Gastroesophageal sphincter (tissue), 3 donors: ENCODE results near the gene DYRK3.

Experiments used
- EP300 ChIP-seq: sonication (generic); formaldehyde crosslinking; IDR thresholded peaks from one replicate; pipeline ENCODE4 v1.6.1; 2017; ENCODE audit warnings: antibody characterized with exemption, mild to moderate bottlenecking
- POLR2A ChIP-seq, 2 donors: fragments of 450-650 bp; IDR thresholded peaks; one replicate each; pipeline ENCODE4 v1.6.1; 2017; ENCODE audit warnings: antibody characterized with exemption in 2 of 2, mild to moderate bottlenecking in 2 of 2, moderate library complexity in 1 of 2
- TF ChIP-seq, protein P1 (sequence below), 4 experiments: fragments of 200-600 bp in 2 of 4; fragments of 450-650 bp in 2 of 4; sonication (generic) in 1 of 4; IDR thresholded peaks; one replicate each; pipeline ENCODE4 v1.5.1; 2017 to 2019; ENCODE audit warnings: antibody characterized with exemption in 4 of 4, mild to moderate bottlenecking in 2 of 4, moderate library complexity in 2 of 4

- TF ChIP-seq, protein P1, sequence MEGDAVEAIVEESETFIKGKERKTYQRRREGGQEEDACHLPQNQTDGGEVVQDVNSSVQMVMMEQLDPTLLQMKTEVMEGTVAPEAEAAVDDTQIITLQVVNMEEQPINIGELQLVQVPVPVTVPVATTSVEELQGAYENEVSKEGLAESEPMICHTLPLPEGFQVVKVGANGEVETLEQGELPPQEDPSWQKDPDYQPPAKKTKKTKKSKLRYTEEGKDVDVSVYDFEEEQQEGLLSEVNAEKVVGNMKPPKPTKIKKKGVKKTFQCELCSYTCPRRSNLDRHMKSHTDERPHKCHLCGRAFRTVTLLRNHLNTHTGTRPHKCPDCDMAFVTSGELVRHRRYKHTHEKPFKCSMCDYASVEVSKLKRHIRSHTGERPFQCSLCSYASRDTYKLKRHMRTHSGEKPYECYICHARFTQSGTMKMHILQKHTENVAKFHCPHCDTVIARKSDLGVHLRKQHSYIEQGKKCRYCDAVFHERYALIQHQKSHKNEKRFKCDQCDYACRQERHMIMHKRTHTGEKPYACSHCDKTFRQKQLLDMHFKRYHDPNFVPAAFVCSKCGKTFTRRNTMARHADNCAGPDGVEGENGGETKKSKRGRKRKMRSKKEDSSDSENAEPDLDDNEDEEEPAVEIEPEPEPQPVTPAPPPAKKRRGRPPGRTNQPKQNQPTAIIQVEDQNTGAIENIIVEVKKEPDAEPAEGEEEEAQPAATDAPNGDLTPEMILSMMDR (IDR thresholded peaks at IDR 0.05), result no peak
- no peak for TF ChIP-seq EP300
- TF ChIP-seq POLR2A (IDR thresholded peaks at IDR 0.05), result no peak
These were observed 38.9 kb downstream of the DYRK3 start for GRCh38 chr1:206674236-206674635.
